Measurements from ENCODE around the gene OSBP2.
"Not testable (repeated sequence)": the region's sequence is repeated elsewhere in the genome, so short reads cannot be mapped to it uniquely, and the experiment has no call there.

The OSBP2 gene

DNA sequence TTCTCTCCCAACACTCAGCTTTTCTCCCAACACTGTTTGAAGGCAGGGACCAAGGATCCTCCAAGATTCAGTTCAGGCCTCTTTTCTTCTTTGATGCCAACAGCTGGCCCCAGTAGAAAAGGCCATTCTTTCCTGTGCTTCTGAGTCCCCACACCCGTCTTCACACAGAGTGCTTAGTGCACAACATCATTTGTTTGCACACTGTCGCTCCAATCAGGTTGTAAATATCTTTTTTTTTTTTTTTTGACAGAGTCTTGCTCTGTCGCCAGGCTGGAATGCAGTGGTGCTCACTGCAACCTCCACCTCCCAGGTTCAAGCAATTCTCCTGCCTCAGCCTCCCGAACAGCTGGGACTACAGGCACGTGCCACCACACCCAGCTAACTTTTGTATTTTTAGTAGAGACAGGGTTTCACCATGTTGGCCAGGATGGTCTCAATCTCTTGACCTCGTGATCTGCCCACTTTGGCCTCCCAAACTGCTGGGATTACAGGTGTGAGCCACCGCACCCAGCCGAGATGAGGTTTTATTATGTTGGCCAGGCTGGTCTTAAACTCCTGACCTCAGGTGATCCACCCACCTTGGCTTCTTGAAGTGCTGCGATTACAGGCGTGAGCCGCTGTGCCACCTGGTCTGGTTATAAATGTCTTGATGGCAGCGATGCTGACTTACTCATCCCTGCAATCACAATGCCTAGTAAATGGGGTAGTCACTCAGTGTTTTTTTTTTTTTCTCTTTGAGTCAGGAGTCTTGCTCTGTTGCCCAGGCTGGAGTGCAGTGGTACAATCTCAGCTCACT is 14.6 kb upstream of the OSBP2 start:
- DNase-seq, result not testable (repeated sequence)

DNA sequence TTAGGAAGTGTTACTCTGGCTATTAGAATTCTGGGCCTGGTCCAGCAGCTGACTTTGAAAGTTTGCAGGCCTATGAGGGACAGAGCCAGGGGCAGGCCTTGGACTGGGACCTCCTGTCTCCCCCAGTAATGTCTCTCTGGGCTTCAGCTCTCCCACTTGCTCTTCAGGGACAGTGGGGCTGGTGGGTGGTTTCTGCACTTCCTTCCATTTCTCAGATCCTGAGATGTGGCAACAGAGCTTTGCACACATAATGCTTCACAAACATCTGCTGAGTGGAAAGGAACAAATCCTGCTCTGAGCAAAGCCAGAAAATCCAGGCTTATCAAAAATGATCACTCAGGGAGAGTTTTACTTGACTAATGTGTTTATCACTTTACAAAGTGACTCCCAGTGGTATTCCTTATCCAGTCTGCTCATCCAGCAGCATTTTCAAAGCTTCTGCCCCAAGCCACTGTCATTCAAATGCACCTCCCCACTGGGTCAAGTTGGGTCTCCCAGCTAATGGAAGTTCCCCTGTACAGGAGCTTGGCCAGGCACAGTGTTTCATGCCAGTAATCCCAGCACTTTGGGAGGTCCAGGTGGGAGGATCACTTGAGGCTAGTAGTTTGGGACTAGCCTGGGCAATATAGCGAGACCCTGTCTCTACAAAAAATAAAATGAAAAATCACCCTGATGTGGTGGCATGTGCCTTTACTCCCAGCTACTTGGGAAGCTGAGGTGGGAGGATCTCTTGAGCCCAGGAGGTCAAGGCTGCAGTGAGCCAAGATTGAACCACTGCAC is 13.5 kb upstream of the OSBP2 start:
- no peak for DNase-seq

DNA sequence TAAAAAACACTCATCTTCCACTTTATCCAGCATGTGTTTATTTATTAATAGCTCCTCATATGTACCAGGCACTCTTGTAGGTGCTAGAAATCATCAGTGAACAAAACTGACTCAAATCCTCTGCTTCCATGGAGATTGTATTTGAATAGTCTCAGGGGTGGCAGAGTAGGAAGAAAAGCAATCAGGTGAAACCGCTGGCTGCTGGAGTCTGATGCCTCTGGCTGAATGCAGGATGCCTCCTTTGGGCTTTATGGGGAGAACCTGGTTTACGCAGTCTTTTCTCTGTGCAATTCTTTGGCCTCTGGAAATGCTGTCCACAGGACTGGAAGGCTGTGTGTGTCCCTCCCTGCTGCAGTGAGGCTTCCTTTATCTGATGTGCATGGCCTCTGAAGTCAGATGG is 12.8 kb upstream of the OSBP2 start:
- DNase-seq, result no peak

DNA sequence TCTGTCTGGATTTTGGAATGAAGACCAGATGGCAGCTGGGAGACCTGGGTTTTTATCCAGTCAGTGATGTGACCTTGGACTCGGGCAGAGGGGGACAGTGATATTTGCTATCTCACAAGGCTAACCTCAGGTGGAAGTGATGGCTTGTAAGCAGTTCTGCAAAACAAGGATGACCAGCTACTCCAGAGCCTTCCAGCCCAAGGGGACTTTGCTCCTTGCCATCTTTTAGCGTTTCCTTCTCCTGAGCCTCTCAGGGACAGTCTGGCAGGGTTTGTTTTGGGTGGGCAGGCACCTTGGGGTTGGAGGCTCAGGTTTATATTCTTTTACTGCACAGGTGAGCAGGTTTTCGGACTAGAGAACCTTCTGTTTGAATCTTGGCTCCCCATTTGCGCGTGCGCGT is 9.5 kb upstream of the OSBP2 start:
- no peak for DNase-seq

DNA sequence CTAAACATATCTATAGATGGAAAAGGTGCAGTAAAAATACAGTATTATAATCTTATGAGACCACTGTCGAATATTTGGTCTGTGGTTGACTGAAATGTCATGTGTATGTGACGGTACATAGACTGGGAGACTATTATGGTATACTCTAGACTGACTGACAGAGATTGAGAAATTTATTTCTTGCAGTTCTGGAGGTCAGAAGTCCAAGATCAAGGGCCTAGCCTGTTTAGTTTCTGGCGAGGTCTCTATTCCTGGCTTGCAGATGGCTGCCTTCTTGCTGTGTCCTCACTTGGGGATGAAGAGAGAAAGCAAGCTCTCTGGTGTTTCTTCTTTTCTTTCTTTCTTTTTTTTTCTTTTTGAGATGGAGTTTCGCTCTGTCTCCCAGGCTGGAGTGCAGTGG is 7.3 kb upstream of the OSBP2 start:
- DNase-seq, result no peak

DNA sequence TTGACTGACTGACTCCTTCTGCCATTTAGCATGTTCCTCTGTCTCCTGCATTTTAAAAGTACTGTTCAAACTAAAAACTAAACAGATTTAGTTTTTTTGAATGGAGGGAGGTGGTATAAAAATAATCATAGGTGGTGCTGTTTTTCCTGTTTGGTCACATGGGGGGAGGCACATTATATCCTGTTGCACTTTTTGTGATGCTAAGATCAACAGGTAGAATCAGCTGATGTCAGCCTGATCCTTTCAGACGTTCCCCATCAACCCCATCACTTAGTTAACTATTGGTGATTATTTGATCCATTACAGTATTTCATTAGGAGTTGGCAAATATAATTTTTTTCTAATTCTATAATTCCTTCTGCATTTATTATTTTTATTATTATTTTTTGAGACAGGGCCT is 5.1 kb upstream of the OSBP2 start:
- no peak for DNase-seq

DNA sequence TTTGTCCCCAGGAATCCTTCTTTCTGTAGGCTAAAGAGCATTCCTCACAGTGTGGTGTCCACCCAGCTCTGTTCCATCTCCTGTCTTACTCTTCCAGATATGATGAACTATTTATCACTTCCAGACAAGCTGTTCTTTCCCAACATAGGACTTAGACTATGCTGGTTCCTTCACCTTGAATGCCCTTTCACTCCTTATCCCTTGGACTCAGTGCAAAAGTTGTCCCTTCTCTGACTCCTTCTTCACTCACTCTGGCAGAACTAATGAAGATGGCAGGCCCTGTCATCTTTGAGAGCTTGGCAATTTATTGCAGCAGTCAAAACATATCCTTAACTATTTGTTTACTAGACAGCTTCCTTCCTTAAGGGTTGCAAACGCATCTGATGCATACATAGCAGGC is 3.5 kb upstream of the OSBP2 start:
- DNase-seq, result no peak

DNA sequence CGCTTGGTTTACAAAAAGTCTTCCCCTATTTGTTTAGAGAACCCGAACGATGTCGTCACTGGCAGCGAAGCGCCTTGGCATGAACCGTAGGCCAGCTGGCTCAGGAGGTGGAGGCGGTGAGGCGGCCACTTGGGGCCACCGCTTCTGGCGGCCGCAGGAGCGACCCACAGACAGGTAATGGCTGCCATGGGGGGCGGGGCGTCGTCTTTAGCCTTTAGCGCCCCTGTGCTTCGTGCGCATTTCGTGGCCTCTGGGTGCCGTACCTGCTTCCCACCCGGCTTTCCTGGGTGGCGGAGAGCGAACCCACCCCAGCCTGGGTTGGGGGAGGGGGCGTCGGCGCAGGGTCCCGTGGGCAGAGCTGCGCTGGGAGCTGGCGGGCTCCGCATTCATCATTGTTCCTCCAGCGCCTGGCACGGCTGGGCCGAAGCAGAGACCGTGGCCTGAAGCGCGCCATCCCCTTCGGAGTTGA is 469 bp upstream of the OSBP2 start:
- DNase-seq, result peak; percentile 65

DNA sequence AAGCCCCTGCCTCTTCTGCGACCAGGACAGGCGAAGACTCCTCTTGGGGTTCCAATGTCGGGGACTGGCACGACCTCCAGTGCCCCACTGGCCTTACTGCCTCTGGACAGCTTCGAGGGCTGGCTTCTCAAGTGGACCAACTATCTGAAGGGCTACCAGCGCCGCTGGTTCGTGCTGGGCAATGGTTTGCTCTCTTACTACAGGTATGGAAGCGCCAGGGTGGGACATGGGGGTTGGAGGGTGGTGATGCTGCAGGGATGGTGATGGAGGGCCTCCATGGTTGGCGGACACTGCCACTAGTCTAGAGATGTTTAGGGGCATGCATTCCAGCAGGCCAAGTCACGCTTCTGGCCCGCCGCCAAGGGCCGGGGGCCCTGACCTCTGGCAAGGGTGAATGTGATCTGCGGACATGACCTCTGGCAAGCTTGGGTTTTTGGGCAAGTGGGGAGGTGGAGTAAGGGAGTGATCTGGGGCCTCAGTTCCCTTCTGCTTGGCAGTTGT is 727 bp downstream of the OSBP2 start:
- no peak for DNase-seq

DNA sequence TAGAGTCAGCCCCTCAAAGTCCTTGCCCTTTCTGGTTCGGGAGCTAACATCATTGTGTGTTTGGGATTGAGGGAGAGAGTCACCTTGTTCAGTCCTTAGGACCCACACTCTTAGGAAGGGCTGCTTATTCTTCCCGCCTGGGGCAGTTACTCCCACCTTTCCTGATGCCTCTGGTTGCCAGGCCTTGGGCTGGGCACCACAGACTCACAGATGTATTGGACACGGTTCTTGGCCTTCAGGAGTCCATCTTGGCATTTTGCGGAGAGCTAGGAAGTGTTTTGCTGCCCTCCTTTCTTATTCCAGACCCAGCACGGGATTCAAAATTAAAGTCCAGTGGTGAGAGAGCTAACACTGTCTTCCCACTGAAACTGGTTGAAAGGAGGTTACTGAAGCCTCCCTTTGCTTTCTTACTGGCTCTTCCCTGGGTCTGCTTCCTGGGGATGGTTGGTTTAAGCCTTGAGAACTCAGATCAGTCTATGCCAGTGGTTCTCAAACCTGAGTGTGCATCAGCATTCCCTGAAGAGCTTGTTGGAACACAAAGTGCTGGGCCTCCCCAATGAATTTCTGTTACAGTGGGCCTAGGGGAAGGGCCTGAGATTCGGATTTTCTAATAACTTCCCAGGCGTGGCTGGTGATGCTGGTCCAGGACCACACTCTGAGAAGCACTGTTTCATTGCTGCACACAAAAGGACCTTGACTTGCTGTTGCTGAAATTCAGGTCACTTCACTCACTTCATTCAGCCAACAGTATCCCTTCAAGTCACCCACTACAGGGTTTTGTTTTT is 1.4 kb downstream of the OSBP2 start:
- no peak for DNase-seq

DNA sequence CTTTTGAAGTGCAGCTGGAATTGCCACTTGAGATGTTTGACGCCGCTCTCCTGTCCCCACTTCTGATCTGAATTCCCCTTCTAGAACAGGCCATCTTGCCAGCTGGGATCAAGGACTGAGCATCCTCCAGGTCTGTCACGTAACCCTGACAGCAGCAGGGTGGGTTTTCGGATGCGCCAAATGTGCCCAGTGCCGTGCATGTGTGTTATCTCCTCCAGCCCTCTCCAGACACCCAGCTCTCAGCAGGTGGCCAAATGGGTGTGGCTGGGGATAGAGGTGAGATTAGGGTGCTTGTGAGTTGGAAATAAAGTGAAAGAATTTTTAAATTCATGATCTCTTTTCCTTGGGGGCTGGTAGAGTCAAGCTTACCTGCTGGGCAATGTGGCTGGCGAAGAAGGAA is 3.3 kb downstream of the OSBP2 start:
- DNase-seq, result no peak

DNA sequence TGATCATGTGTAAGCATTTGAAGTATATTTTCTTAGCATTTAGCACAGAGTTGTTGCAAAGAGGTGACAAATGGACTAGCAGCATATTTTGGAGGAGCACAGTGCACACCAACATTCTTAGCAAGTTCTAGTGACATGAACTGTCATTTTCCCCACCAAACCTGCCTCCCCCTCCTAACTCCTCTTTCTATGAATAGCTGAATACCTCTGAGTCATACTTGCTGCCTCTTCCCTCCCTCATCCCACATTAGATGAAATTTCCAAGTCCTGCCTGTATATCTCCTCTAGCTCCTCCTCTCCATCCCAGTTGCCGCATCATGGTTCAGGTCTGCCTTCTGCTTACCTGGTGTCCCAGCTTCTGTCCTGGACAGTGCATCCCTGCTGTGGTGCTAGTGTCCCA is 7.2 kb downstream of the OSBP2 start:
- DNase-seq, result no peak

DNA sequence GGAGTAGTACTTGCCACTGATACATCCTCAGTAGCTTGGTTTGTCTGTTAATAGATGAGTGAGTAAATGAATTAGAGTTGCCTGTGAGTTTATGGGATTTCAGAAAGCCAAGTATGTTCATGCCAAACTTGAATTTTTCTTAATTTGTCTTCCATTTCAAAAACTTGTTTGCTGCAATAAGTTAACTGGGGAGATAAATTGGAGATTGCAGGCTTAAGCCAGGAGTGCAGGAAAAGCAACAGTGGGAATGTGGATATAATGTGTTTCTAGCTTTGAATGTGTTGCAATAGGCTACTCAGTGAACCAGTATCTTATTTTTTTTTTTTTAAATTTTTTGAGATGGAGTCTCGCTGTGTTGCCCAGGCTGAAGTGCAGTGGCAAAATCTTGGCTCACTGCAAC is 8.2 kb downstream of the OSBP2 start:
- DNase-seq, result no peak

DNA sequence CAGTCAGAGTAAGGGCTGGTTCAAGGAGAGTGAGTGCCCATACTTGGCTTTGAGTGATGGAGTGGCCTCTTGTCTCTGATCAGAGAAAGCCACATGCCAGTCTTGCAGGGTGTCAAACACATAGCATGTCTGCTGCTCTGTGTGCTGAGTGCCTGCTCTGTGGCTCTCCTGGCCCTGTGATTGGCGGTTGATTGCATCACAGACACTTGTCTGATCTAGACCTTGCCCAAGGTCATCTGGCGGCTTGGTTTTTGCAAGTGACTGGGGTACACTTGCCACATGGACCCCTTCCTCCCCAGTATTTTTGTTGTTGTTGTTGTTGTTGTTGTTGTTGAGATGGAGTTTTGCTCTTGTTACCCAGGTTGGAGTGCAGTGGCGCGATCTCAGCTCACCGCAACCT is 10.3 kb downstream of the OSBP2 start:
- DNase-seq, result no peak

DNA sequence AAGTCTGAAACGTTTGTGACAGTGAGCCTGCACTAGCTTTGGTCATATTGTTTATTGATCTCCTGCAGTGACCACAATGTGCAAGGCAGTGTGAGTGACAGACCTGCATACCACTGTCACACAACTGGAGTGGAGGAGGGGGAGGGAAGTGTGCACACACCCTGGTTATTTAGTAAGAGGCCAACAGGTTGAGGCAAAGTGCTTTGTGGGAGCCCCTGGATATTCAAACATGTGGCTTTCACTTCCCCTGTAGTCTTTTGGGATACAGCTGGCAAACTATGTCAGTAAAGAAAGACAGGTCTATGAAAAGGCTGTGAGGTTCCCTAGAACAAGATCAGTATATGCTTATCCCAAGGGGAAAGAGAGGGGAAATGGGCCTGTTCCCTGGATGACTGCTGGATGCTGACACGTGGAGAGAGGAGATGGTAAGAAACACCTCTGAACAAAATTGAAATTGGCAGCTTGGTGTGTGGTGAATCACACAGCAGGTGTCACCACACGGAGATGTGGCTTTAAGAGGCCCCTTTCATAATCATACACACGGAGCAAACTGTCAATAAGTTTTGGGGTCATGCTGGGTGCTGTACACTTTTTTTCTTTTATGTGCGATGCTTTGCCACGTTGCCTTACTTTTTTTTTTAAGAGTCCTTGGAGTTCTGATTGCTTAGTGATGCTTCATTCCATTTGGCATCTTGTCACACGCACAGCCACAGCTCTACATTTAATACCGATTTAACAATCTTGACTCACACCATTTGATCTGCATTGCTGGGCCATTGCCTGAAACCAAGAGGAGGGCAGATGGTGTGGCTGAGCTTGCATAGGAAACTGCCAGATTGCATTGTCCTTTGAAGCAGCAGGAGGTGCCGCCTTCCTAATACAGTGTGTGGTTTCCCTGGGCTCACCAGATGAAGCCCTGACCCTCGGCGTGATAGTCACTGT is 11.3 kb downstream of the OSBP2 start:
- peak; percentile 28 for DNase-seq

DNA sequence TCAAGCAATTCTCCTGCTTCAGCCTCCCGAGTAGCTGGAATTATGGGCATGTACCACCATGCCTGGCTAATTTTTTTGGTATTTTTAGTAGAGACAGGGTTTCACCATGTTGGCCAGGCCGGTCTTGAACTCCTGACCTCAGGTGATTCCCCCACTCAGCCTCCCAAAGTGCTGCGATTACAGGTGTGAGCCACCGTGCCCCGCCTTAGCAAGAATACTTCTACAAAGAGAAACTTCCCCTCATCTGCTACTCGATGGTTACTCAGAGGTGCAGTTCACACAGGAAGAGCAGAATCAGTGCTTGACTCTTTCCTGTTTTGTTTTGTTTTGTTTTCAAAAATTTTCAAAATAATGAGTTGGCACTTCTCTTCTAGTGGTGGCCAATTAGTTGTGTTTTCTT is 15.3 kb downstream of the OSBP2 start:
- DNase-seq, result peak; percentile 67

DNA sequence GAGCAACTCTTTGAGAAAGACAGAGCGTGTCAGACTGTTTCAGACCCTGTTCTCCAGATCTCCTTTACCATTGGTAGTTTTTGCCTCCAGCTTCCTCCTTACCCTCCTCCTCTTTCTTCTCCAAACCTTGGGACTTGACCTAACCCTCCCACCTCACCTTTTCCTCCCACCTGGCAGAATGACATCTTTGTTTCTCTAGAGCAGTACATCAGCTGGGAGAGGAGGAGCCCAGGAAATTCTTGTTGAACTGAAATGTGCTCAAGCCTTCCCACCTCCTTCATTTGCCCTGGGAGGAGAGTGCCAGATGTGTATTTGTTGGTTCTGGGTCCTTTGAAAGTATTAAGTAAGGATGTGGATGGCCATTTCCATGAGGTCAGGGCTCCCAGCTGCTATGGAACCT is 17.4 kb downstream of the OSBP2 start:
- no peak for DNase-seq

DNA sequence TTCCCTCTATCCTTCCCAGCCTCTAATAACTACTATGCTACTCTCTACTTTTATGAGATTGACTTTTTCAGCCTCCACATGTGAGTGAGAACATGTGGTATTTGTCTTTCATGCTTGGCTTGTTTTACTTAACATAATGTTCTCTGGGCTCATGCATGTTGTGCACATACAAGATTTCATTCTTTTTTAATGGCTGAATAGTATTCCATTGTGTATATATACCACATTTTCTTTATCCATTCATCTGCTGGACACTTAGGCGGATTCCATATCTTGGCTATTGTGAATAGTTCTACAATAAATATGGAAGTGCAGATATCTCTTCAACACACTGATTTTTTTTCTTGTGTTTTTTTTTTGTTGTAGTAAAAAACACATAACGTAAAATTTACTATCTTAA is 19.4 kb downstream of the OSBP2 start:
- DNase-seq, result no peak

DNA sequence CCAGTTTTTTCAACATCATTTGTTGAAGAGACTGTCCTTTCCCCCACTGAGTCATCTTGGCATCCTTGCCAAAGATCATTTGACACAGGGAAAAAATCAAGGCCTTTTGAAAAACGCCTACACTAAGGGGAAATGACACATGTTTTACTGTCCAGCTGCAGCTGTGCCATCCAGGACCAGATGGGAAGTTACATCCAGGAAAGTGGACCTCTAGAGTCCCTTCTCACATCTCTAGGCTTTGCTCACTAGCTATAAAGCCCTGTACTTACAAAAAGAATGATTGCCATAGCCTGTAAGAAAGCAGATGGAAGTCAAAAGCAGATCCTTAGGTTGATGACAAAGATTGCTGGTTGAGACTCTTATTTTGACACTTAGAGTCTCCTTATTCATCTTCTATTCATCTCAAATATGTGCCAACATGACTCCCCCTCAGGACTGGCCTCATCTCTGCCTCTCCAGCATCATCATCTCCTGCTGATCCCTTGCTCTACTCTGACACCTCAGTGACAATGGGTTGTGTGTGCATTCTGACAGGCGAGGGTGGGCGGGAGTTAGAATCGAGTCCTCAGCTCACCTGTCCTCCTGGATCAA is 22.8 kb downstream of the OSBP2 start:
- DNase-seq, result peak; percentile 26

DNA sequence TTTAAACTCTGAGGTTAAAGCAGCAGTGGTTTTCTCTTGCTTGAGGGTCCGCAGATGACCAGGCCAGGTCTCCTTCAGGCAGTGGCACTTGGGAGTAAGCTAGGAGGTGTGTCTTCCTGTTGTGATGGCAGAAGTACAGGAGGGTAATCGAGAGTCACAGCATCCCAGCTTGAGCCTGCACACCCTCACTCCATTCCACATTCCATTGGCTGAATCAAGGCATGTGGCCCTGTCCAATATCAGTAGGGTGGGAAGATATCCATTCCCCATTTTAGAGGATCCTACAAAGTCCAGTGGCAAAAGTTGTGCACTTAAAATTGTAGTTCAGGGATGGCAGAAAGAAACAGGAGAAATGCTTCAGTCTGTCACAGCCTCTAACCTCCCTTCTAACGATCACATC is 23.3 kb downstream of the OSBP2 start:
- DNase-seq, result no peak

DNA sequence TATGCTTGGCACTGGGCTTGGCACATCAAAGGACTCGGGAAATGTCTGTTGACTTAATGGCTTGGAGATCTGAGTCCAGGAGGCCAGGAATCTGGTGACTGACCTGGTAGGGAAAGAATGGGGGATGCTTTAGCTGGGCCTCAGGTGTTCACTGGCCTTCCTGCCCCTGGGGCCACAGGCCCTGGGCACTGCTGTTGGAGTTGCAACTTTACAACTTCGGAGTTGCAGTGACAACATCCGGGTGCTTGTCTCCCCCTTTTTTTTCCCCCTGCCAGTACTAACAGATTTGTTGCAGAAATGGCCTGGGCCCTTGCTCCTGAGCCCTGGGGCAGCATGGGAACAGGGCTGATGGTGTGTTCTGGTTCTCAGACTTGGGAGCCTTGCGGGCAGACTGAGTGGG is 23.8 kb downstream of the OSBP2 start:
- DNase-seq, result no peak

DNA sequence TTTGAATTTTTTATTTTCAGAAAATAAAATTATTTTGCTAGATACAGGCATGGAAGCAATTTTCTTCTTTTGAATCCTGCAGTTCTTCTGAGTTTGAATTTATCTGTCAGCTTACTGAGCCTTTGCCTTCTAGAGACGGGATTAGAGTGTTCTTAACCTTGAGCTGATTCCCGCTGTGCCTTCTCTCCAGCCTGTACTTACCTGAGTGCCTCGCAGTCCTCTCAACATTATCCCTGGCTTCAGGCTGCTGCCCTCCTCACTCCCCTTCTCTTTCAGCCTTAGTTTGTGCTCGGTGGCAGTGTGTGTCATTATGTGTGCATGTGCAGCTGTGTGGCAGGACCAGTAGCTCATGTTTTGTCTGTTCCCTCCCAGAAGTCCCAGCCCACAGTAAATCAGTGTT is 24.3 kb downstream of the OSBP2 start:
- DNase-seq, result no peak
